Mucosa of rectum (tissue), 2 donors: Measurements from ENCODE around the gene SYT7.

ENCODE experiments used
- H3K27ac ChIP-seq, 2 donors: one replicate each; pipeline ENCODE4 v1.7.0; 2013; ENCODE audit warnings: inconsistent platforms in 2 of 2, low read depth in 2 of 2, low read length in 2 of 2
- H3K27me3 ChIP-seq, 2 donors: one replicate each; pipeline ENCODE4 v1.7.0; 2013; ENCODE audit warnings: low read length in 2 of 2; ENCODE audit not compliant: control insufficient read depth in 2 of 2, insufficient read depth in 2 of 2
- H3K36me3 ChIP-seq, 2 donors: one replicate each; pipeline ENCODE4 v1.7.0; 2013; ENCODE audit warnings: low read length in 2 of 2; ENCODE audit not compliant: control insufficient read depth in 2 of 2, insufficient read depth in 2 of 2
- H3K4me1 ChIP-seq, 2 donors: one replicate each; pipeline ENCODE4 v1.7.0; 2013; ENCODE audit warnings: low read length in 2 of 2, mild to moderate bottlenecking in 1 of 2; ENCODE audit not compliant: control insufficient read depth in 2 of 2, insufficient read depth in 2 of 2
- H3K4me3 ChIP-seq, 2 donors: one replicate each; pipeline ENCODE4 v1.7.0; 2013; ENCODE audit warnings: low read length in 2 of 2
- H3K9ac ChIP-seq, 2 donors: one replicate each; pipeline ENCODE4 v1.7.0; 2013; ENCODE audit warnings: low read length in 2 of 2, low read depth in 1 of 2, mild to moderate bottlenecking in 1 of 2
- H3K9me3 ChIP-seq, 2 donors: one replicate each; pipeline ENCODE4 v1.7.0; 2013; ENCODE audit warnings: low read length in 2 of 2; ENCODE audit not compliant: control insufficient read depth in 2 of 2
- donor health status: healthy.
- donor health status: Normal muscosa, but diverticular disease.

SYT7 gene

GRCh38 chr11:61540528-61540927 lies 40.3 kb downstream of the SYT7 start:
- peaks cover 0 to 4% of the 10 kb centered on the region in 2 donors for H3K4me1 ChIP-seq
- H3K36me3 ChIP-seq = no peaks in the 10 kb centered on the region
- H3K4me3 ChIP-seq = no peak overlapping the region
- no peak overlapping the region for H3K27ac ChIP-seq
- no peaks in the 10 kb centered on the region for H3K9me3 ChIP-seq
- H3K9ac ChIP-seq = no peak overlapping the region
- H3K27me3 ChIP-seq = peaks cover 0 to 4% of the 10 kb centered on the region in 2 donors

GRCh38 chr11:61539831-61540357 lies 41.0 kb downstream of the SYT7 start:
- Histone ChIP-seq H3K27ac (no peak overlapping the region), H3K4me1 (peaks cover 0 to 8% of the 10 kb centered on the region in 2 donors), H3K9me3 (no peaks in the 10 kb centered on the region), H3K27me3 (peaks cover 0 to 4% of the 10 kb centered on the region in 2 donors), H3K36me3 (no peaks in the 10 kb centered on the region), H3K9ac (no peak overlapping the region), H3K4me3 (no peak overlapping the region)

DNA sequence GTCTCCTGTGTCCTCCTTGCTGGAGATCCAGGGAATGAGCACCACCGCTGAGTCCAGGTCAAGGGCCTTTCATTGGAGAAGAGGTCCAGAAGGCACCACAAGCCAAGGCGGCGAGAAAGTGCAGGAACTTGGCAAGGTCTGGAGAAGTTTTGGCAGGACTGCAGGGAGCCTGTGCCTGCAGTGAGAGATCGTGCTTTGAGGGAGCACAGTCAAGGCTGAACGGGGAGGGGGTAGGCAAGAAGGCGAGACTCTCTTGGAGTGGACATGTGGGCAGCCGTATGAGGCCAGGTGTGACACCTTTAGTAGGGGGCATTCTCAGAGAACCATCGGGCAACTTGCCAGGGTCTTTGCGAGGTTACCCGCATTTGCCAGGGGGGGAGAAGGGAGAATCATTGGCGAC lies 41.9 kb downstream of the SYT7 start:
- Histone ChIP-seq H3K9me3 (no peaks in the 10 kb centered on the region), H3K9ac (no peak overlapping the region), H3K4me1 (peaks cover 5 to 17% of the 10 kb centered on the region in 2 donors), H3K27me3 (peaks cover 0 to 4% of the 10 kb centered on the region in 2 donors), H3K36me3 (no peaks in the 10 kb centered on the region), H3K27ac (no peak overlapping the region), H3K4me3 (no peak overlapping the region)

DNA sequence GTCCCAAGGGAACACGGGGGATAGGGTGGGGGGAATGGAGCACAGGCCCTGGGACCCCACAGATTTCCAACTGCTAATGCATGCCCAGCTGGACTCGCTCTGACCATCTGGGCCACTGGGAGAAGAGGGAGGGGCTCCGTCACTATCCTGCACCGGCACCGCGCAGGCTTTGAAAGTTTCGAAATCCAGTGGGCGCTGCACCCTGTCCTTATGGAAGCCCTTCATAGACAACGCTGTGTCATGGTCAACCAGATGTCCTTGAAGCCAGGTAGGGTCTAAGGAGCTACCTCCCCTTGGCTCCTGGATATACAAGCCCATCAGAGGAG lies 42.3 kb downstream of the SYT7 start:
- no peaks in the 10 kb centered on the region for H3K9me3 ChIP-seq
- H3K27ac ChIP-seq = no peak overlapping the region
- H3K4me3 ChIP-seq = no peak overlapping the region
- no peak overlapping the region for H3K9ac ChIP-seq
- H3K36me3 ChIP-seq = no peaks in the 10 kb centered on the region
- H3K27me3 ChIP-seq = peaks cover 0 to 4% of the 10 kb centered on the region in 2 donors
- peaks cover 9 to 21% of the 10 kb centered on the region in 2 donors for H3K4me1 ChIP-seq

- peaks cover 0 to 5% of the 10 kb centered on the region in 2 donors for H3K27me3 ChIP-seq
- H3K4me1 ChIP-seq = peaks cover 21 to 34% of the 10 kb centered on the region in 2 donors
- H3K36me3 ChIP-seq = no peaks in the 10 kb centered on the region
- no peak overlapping the region for H3K27ac ChIP-seq
- no peaks in the 10 kb centered on the region for H3K9me3 ChIP-seq
- H3K4me3 ChIP-seq = no peak overlapping the region
- no peak overlapping the region for H3K9ac ChIP-seq
Observed at GRCh38 chr11:61537326-61537725, 43.5 kb downstream of the SYT7 start.

- no peaks in the 10 kb centered on the region for H3K36me3 ChIP-seq
- no peak overlapping the region for H3K27ac ChIP-seq
- H3K9me3 ChIP-seq = no peaks in the 10 kb centered on the region
- H3K4me1 ChIP-seq = peaks cover 24 to 34% of the 10 kb centered on the region in 2 donors
- H3K4me3 ChIP-seq = no peak overlapping the region
- peaks cover 0 to 7% of the 10 kb centered on the region in 2 donors for H3K27me3 ChIP-seq
- H3K9ac ChIP-seq = no peak overlapping the region
Observed at GRCh38 chr11:61536676-61537270, 44.1 kb downstream of the SYT7 start.

- H3K27me3 ChIP-seq = peaks cover 0 to 7% of the 10 kb centered on the region in 2 donors
- H3K9ac ChIP-seq = no peak overlapping the region
- no peaks in the 10 kb centered on the region for H3K9me3 ChIP-seq
- peaks cover 24 to 32% of the 10 kb centered on the region in 2 donors for H3K4me1 ChIP-seq
- H3K36me3 ChIP-seq = no peaks in the 10 kb centered on the region
- no peak overlapping the region for H3K4me3 ChIP-seq
- H3K27ac ChIP-seq = no peak overlapping the region
Observed at GRCh38 chr11:61535998-61536675, 44.7 kb downstream of the SYT7 start.

GRCh38 chr11:61534933-61535839 lies 45.7 kb downstream of the SYT7 start:
- Histone ChIP-seq H3K4me1 (peaks cover 24 to 32% of the 10 kb centered on the region in 2 donors), H3K27ac (peak overlapping the region; percentile 82 to 87), H3K9ac (peak overlapping the region in 1 of 2 donors; percentile 40), H3K36me3 (no peaks in the 10 kb centered on the region), H3K4me3 (no peak overlapping the region), H3K27me3 (peaks cover 0 to 7% of the 10 kb centered on the region in 2 donors), H3K9me3 (no peaks in the 10 kb centered on the region)

DNA sequence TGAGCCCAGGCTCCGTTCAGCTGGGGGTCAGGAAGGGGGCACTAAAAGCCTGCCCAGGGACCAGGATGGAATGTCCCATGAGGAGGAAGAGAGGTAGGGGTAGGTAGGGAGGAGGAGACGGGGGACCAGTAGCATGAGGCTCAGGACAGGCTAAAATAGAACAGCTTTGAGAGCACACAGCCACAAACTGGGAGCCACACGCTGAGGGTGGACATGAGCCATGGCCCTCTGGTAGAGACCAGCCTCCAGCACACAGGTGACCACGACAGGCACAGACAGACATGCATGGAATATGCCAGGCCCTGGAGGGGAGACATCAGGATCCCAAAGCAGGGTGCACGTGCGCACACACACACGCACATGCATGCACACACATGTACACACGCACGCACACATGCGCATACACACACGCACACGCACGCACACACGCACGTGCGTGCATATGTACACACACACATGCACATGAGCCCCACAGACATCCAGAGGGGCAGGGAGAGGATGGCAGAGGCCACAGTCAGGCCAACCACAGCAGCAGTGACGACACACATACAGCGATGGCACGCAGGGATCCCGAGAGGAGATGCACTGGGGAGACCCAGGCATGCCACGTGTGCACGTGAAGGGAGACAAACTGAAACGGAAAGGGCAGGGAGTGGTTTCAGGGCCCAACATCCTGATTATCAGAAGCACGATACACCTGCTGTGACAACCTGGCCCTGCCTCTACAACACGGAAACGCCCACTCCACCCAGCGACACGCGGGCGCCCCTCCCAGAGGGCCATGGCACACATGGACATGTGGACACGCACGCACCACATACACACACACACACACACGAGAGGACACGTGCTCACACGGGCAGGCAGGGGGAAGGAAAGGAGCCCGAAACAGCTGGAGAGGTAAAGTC lies 46.6 kb downstream of the SYT7 start:
- Histone ChIP-seq H3K36me3 (no peaks in the 10 kb centered on the region), H3K27ac (peak overlapping the region; percentile 82 to 87), H3K9ac (peak overlapping the region; percentile 0 to 44), H3K4me1 (peaks cover 24 to 32% of the 10 kb centered on the region in 2 donors), H3K27me3 (peaks cover 0 to 7% of the 10 kb centered on the region in 2 donors), H3K4me3 (peak overlapping the region in 1 of 2 donors; percentile 12), H3K9me3 (no peaks in the 10 kb centered on the region)
